GM12875 (cell line): ENCODE results near the gene YKT6.

Experiments used
- H3K4me3 ChIP-seq: one replicate; pipeline ENCODE4 v1.5.1; 2011; ENCODE audit warnings: low read depth, low read length, control low read depth
- TF ChIP-seq, protein P1 (sequence below): IDR thresholded peaks from 2 replicates; pipeline ENCODE4 v1.5.1; 2011; ENCODE audit warnings: low read depth, mild to moderate bottlenecking, control low read depth, inconsistent platforms, low read length, moderate library complexity, borderline replicate concordance; ENCODE audit not compliant: insufficient read depth

YKT6 gene

DNA sequence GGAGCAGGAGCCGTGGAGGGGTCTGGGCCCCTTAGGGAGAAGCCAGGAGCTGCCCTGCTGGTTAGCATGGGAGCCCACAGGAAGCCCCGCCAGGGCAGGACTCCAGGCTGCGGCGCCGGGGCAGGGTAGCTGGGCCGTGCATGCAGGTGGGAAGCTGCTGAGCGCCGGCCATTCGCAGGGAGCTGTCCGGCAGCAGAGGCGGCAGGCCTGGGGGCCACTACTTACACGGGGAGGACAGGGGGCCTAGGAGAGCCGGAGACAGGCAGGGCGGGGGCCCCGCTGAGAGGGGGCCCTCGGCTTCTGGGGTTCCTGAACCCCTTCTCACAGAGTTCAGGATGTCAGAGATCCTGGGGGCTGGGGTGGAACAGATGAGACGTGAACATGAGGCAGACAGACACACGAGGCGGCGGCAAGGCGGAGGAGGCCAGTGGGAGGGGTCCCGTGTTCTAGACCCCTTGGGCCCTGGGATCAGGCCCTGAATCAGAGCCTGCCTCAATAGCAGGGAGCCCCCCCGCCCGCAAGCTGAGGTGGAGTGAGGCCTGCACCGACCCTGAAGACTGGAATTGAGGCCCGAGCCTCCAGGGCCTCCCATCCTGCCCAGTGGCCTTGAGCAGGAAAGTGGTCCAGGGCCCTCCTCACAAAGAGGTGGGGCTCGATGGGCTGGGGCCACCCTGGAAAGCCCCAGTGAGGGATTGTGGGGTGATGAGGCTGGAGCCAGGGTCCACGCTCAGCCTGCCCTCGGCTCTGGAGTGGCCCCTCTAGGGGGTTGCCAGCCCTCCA is 28.0 kb downstream of the YKT6 start:
- TF ChIP-seq, protein P1, sequence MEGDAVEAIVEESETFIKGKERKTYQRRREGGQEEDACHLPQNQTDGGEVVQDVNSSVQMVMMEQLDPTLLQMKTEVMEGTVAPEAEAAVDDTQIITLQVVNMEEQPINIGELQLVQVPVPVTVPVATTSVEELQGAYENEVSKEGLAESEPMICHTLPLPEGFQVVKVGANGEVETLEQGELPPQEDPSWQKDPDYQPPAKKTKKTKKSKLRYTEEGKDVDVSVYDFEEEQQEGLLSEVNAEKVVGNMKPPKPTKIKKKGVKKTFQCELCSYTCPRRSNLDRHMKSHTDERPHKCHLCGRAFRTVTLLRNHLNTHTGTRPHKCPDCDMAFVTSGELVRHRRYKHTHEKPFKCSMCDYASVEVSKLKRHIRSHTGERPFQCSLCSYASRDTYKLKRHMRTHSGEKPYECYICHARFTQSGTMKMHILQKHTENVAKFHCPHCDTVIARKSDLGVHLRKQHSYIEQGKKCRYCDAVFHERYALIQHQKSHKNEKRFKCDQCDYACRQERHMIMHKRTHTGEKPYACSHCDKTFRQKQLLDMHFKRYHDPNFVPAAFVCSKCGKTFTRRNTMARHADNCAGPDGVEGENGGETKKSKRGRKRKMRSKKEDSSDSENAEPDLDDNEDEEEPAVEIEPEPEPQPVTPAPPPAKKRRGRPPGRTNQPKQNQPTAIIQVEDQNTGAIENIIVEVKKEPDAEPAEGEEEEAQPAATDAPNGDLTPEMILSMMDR: no peak

DNA sequence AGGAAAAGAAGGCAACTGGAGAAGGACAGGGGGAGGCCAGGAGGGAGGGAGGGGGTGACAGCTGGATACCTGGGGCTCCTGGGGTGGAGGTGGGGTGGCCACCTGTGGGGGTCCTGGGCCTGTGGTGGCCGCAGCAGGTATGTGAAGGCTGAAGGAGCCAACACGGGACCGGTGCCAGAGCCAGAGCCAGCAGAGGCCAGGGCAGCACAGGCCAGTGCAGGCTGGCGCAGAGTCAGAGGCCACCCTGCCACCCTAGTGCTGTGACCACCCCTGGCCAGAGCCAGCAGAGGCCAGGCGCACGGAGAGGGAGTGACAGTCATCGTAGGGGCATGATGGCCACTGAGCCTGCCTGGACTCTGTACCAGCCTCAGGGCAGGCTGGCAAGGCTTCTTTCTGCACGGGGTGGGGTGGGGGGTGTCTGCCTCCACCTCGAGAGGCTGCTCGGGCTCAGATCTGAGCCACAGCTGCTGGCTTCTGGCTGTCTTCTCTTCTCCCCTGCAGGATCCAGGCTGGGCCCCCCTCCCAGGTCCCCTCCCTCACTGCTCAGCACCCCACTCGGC is 28.8 kb downstream of the YKT6 start:
- TF ChIP-seq, protein P1: no peak

More for the DNA sequence above, 28.0 kb downstream of the YKT6 start:
- no peak overlapping the region for H3K4me3 ChIP-seq

DNA sequence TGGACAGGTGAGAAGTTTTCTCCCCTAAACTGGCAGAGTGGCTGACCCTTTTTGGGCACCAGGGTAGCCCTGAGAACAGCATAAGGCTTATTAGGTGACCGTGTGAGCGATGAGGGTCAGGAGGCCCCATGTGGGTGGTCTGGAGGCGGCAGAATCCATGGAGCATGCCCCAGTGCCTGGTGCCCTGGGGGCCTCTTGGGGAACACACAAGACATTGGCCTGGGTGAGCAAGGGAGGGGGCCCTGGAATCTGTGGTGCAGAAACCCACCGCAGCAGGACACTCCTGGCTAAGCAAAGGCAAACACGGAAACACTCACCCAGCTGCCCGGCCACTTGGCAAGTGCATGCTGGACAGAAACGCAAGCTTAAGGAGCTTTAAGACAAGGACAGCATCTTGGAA is 29.5 kb downstream of the YKT6 start:
- TF ChIP-seq, protein P1: no peak
- no peak overlapping the region for H3K4me3 ChIP-seq

More for the DNA sequence above, 28.8 kb downstream of the YKT6 start:
- no peak overlapping the region for H3K4me3 ChIP-seq

DNA sequence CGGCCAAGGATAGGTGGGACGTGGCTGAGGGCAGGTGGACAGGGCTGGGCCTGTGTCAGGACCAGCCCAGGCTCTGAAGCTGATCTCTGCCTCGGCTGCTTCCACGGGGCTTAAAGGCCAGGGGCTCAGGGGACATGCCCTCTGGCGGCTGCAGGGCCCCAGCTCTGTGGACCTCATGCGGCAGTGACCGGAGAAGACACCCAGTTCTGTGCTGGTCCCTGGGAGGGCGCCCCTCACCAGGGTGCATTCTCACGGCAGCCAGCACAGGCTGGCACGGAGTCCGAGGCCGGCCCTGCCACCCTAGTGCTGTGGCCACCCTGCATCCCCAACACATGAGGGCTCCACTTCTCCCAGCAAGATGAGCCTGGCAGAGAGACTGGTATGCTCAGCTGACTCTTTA is 30.3 kb downstream of the YKT6 start:
- TF ChIP-seq, protein P1: no peak
- H3K4me3 ChIP-seq: no peak overlapping the region

DNA sequence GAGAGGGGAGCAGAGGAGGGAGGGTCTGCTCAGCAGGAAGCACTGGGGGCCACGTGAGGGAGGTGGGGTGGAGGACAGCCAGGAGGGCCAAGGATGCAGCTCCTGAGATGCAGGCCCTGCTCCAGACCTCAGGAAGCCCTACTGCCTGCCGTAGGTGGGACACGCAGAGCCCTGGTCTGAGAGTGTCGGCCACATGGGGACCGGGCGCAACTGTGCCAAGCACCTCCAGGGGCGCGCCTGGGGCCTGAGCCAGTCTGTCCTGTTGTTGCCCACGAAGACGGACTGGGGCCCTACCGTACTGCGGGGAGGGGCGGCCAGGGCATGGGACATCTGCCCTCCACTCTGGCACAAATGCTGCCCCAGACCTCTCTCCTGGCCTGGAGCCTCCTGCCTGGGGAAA is 31.6 kb downstream of the YKT6 start:
- TF ChIP-seq, protein P1: no peak
- no peak overlapping the region for H3K4me3 ChIP-seq

DNA sequence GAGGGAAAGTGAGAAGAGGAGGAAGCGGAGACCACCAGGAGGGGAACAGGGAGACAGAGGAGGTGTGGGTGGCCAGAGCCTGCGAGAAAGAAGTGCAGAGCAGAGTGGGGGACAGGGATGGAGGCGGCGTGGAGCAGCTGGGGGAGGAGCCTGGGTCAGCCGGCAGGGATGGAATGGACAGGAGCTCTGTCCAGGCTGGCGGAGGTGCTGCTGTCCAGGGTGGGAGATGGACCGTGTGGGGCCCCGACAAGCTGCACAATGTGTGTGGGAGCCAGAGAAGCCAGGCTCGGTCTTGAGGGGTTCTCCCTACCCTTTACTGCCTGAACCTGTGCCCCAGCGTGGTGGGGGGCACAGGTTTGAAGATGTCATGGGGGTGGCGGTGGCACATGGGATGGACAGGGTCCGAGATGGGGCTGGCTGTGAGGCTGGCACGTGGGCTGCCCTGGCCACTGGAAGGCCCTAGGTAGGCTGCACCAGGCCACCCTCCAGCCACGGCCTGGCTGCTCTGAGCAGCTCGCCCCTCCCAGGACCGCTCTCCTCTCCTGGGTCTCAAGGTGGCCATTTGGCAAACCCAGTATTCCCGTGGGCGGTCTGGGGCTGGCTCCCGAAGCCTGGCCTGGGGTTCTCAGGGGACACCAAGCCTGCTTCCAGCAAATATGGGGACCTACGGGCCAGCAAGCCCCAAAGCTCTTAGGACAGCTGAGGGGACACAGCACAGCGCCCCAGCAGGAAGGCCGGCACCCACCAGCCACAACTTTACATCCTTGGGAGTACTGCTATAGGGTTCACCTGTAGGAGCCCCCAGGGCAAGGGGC is 32.3 kb downstream of the YKT6 start:
- TF ChIP-seq, protein P1: no peak
- H3K4me3 ChIP-seq: no peak overlapping the region

DNA sequence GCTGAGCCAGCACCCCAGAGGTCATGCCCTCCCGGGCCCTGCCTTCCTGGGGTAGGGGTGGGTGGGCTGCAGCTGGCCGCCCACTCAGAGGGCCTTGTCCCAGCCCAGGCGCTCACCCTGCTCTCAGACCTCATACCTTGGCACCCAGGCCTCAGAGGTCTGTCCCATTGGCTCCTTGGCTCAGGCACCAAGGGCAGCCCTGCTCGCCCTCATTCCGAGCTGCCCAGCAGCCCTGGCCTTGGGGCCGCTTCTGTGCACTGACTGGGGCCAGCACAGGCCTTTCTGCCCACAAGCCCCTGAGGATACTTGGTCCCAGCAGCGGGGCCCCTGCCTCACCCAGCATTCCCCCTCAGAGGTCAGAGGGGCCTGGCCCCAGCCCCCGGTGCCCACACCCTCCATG is 34.3 kb downstream of the YKT6 start:
- H3K4me3 ChIP-seq: no peak overlapping the region
- TF ChIP-seq, protein P1: no peak
